ENCODE data around the gene UBAC2. TPM values are rescaled to one million over a fixed set of nuclear protein-coding genes. Genes with fewer than 3 reads are reported as not detected.

The UBAC2 gene
- total RNA-seq, 1 donor from 2014 or later: 57.7 TPM

GRCh38 chr13:99313941-99314340 is 113.3 kb downstream of the UBAC2 start:
- DNase-seq (ENCODE audit: extremely low spot score in 2 of 2): no peak
- no peak for TF ChIP-seq POLR2AphosphoS5 (IDR thresholded peaks at IDR 0.05; ENCODE audit: insufficient read depth in 1 of 2, low read depth in 1 of 2)
- TF ChIP-seq CTCF (IDR thresholded peaks at IDR 0.05): no peak
- no peak for TF ChIP-seq POLR2A (IDR thresholded peaks at IDR 0.05)
- intact Hi-C loops (cut with DNase I): no loop called here
- no peak overlapping the region for H3K27ac ChIP-seq
- no peaks in the 10 kb centered on the region for H3K9me3 ChIP-seq
- H3K4me3 ChIP-seq: no peak overlapping the region
- peaks cover 0 to 15% of the 10 kb centered on the region in 2 donors for H3K36me3 ChIP-seq
- H3K4me1 ChIP-seq: peaks cover 27% of the 10 kb centered on the region
- H3K27me3 ChIP-seq: no peaks in the 10 kb centered on the region

GRCh38 chr13:99314640-99315176 is 114.1 kb downstream of the UBAC2 start:
- Histone ChIP-seq H3K4me3 (no peak overlapping the region), H3K27me3 (no peaks in the 10 kb centered on the region), H3K27ac (no peak overlapping the region), H3K36me3 (peaks cover 0 to 20% of the 10 kb centered on the region in 2 donors), H3K9me3 (no peaks in the 10 kb centered on the region), H3K4me1 (peaks cover 27% of the 10 kb centered on the region)
- DNase-seq (ENCODE audit: extremely low spot score in 2 of 2): no peak
- TF ChIP-seq POLR2A (IDR thresholded peaks at IDR 0.05): no peak
- TF ChIP-seq CTCF (IDR thresholded peaks at IDR 0.05): no peak
- no peak for TF ChIP-seq POLR2AphosphoS5 (IDR thresholded peaks at IDR 0.05; ENCODE audit: insufficient read depth in 1 of 2, low read depth in 1 of 2)
- intact Hi-C loops (cut with DNase I): no loop called here

DNA sequence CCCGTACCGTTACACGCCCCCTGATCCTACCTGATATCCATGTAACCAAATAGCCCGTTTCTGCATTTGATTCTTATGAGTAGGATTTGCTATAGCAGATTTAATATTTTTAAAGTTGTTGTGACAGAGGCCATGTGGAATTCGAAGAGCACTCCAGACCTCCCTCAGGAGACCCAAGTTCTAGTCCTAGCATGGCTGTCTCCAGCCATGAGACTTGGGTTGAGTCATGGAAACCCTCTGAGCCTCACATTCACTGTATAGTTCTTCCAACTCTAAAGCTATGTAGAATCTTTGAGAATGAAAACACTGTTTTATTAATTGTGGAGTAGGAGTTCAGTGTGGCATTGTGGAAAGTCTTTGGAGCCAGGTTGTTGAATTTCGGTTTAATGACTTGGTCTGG is 114.5 kb downstream of the UBAC2 start:
- intact Hi-C loops (cut with DNase I): no loop called here
- H3K4me3 ChIP-seq: no peak overlapping the region
- no peaks in the 10 kb centered on the region for H3K27me3 ChIP-seq
- no peak for DNase-seq (ENCODE audit: extremely low spot score in 2 of 2)
- H3K4me1 ChIP-seq: peaks cover 23% of the 10 kb centered on the region
- H3K36me3 ChIP-seq: peaks cover 0 to 20% of the 10 kb centered on the region in 2 donors
- TF ChIP-seq CTCF (IDR thresholded peaks at IDR 0.05) (no peak), POLR2A (IDR thresholded peaks at IDR 0.05) (no peak), POLR2AphosphoS5 (IDR thresholded peaks at IDR 0.05; ENCODE audit: insufficient read depth in 1 of 2, low read depth in 1 of 2) (no peak)
- H3K27ac ChIP-seq: no peak overlapping the region
- H3K9me3 ChIP-seq: no peaks in the 10 kb centered on the region

GRCh38 chr13:99316224-99316623 is 115.6 kb downstream of the UBAC2 start:
- intact Hi-C loops (cut with DNase I): no loop called here
- H3K4me3 ChIP-seq: no peak overlapping the region
- no peaks in the 10 kb centered on the region for H3K27me3 ChIP-seq
- no peak for DNase-seq (ENCODE audit: extremely low spot score in 2 of 2)
- no peak overlapping the region for H3K27ac ChIP-seq
- H3K4me1 ChIP-seq: peaks cover 17% of the 10 kb centered on the region
- no peak for TF ChIP-seq POLR2AphosphoS5 (IDR thresholded peaks at IDR 0.05; ENCODE audit: insufficient read depth in 1 of 2, low read depth in 1 of 2)
- TF ChIP-seq POLR2A (IDR thresholded peaks at IDR 0.05): no peak
- TF ChIP-seq CTCF (IDR thresholded peaks at IDR 0.05): no peak
- H3K36me3 ChIP-seq: peaks cover 0 to 20% of the 10 kb centered on the region in 2 donors
- no peaks in the 10 kb centered on the region for H3K9me3 ChIP-seq

DNA sequence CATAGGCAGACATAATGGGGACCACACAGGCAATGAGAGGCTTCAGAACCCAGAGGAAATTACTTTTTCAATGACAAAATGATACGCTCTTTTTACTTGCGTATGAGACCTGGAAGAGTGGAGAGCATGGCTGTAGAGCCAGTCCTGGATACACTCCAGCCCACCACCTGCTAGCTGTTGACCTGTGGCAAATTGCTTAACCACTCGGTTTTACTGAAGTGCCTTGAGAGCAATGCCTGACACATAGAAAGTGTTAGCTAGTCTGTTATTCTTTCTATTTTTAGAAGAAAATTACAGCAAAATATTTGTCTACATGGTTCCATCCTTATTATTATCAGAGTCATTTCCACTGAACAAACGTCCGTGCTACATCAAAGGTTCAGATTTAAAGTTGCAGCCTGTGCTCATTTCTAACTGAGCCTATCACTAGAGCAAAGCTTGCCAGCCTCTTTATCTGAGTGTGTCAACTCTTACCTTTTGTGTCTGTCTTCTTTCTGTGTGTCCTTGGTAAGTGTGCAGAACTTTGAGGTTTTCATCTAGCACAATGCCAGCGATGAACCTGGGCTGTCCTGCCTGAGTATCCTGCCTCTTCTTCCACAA is 116.1 kb downstream of the UBAC2 start:
- Histone ChIP-seq H3K36me3 (peaks cover 0 to 20% of the 10 kb centered on the region in 2 donors), H3K9me3 (no peaks in the 10 kb centered on the region), H3K4me3 (no peak overlapping the region), H3K27me3 (no peaks in the 10 kb centered on the region), H3K27ac (no peak overlapping the region), H3K4me1 (peaks cover 23% of the 10 kb centered on the region)
- intact Hi-C loops (cut with DNase I): no loop called here
- TF ChIP-seq CTCF (IDR thresholded peaks at IDR 0.05) (no peak), POLR2AphosphoS5 (IDR thresholded peaks at IDR 0.05; ENCODE audit: insufficient read depth in 1 of 2, low read depth in 1 of 2) (no peak), POLR2A (IDR thresholded peaks at IDR 0.05) (no peak)
- no peak for DNase-seq (ENCODE audit: extremely low spot score in 2 of 2)
